IPS-20b (cell line): ENCODE data around the gene OR10P1.

Source experiments
- H3K27ac ChIP-seq: one replicate; pipeline ENCODE4 v1.5.1; 2013; ENCODE audit warnings: low read length
- H3K27me3 ChIP-seq: 2 replicates; pipeline ENCODE4 v1.6.1; 2013; ENCODE audit warnings: mild to moderate bottlenecking, low read length, inconsistent platforms; ENCODE audit not compliant: insufficient read depth
- H3K36me3 ChIP-seq: 2 replicates; pipeline ENCODE4 v1.6.1; 2013; ENCODE audit warnings: low read depth, mild to moderate bottlenecking, inconsistent platforms, low read length, moderate library complexity; ENCODE audit not compliant: insufficient read depth
- H3K4me1 ChIP-seq: 2 replicates; pipeline ENCODE4 v1.6.1; 2013; ENCODE audit warnings: mild to moderate bottlenecking, control low read depth, inconsistent platforms, low read length, moderate library complexity; ENCODE audit not compliant: insufficient read depth
- H3K4me3 ChIP-seq: 2 replicates; pipeline ENCODE4 v1.5.1; 2013; ENCODE audit warnings: mild to moderate bottlenecking, low read length, inconsistent platforms
- H3K9ac ChIP-seq: 2 replicates; pipeline ENCODE4 v1.6.1; 2013; ENCODE audit warnings: low read depth, mild to moderate bottlenecking, inconsistent platforms, low read length, moderate library complexity
- H3K9me3 ChIP-seq: 2 replicates; pipeline ENCODE4 v1.6.1; 2013; ENCODE audit warnings: mild to moderate bottlenecking, low read depth, low read length, inconsistent platforms; ENCODE audit not compliant: insufficient read depth

Gene OR10P1

GRCh38 chr12:55653031-55653430 lies 16.3 kb downstream of the OR10P1 start:
- no peak overlapping the region for H3K9ac ChIP-seq
- H3K27me3 ChIP-seq, result peaks cover 11% of the 10 kb centered on the region; the same call in 1 of the 2 replicates
- no peak overlapping the region for H3K4me3 ChIP-seq
- no peaks in the 10 kb centered on the region for H3K4me1 ChIP-seq
- H3K9me3 ChIP-seq, result peaks cover 11% of the 10 kb centered on the region
- H3K27ac ChIP-seq, result no peak overlapping the region
- no peaks in the 10 kb centered on the region for H3K36me3 ChIP-seq

GRCh38 chr12:55654511-55655214 lies 18.0 kb downstream of the OR10P1 start:
- Histone ChIP-seq H3K9me3 (peaks cover 5% of the 10 kb centered on the region; the same call in 1 of the 2 replicates), H3K27ac (no peak overlapping the region), H3K27me3 (peaks cover 11% of the 10 kb centered on the region; the same call in 1 of the 2 replicates), H3K4me3 (no peak overlapping the region), H3K4me1 (no peaks in the 10 kb centered on the region), H3K9ac (no peak overlapping the region), H3K36me3 (no peaks in the 10 kb centered on the region)

- H3K27me3 ChIP-seq, result peaks cover 11% of the 10 kb centered on the region; the same call in 1 of the 2 replicates
- H3K27ac ChIP-seq, result no peak overlapping the region
- H3K4me3 ChIP-seq, result no peak overlapping the region
- H3K9me3 ChIP-seq, result no peaks in the 10 kb centered on the region
- H3K9ac ChIP-seq, result no peak overlapping the region
- H3K4me1 ChIP-seq, result no peaks in the 10 kb centered on the region
- H3K36me3 ChIP-seq, result no peaks in the 10 kb centered on the region
These were observed 20.5 kb downstream of the OR10P1 start for GRCh38 chr12:55657212-55657611.

GRCh38 chr12:55658212-55658611 lies 21.5 kb downstream of the OR10P1 start:
- no peak overlapping the region for H3K27ac ChIP-seq
- no peaks in the 10 kb centered on the region for H3K9me3 ChIP-seq
- H3K27me3 ChIP-seq, result peaks cover 11% of the 10 kb centered on the region; the same call in 1 of the 2 replicates
- no peak overlapping the region for H3K9ac ChIP-seq
- no peak overlapping the region for H3K4me3 ChIP-seq
- no peaks in the 10 kb centered on the region for H3K36me3 ChIP-seq
- no peaks in the 10 kb centered on the region for H3K4me1 ChIP-seq

GRCh38 chr12:55658635-55659391 lies 22.1 kb downstream of the OR10P1 start:
- no peak overlapping the region for H3K27ac ChIP-seq
- H3K9ac ChIP-seq, result no peak overlapping the region
- H3K4me1 ChIP-seq, result no peaks in the 10 kb centered on the region
- H3K9me3 ChIP-seq, result no peaks in the 10 kb centered on the region
- H3K36me3 ChIP-seq, result no peaks in the 10 kb centered on the region
- H3K4me3 ChIP-seq, result no peak overlapping the region
- H3K27me3 ChIP-seq, result peaks cover 11% of the 10 kb centered on the region; the same call in 1 of the 2 replicates

- no peaks in the 10 kb centered on the region for H3K4me1 ChIP-seq
- H3K9ac ChIP-seq, result no peak overlapping the region
- no peak overlapping the region for H3K4me3 ChIP-seq
- no peaks in the 10 kb centered on the region for H3K36me3 ChIP-seq
- H3K27me3 ChIP-seq, result peaks cover 11% of the 10 kb centered on the region; the same call in 1 of the 2 replicates
- H3K27ac ChIP-seq, result no peak overlapping the region
- H3K9me3 ChIP-seq, result no peaks in the 10 kb centered on the region
These were observed 23.0 kb downstream of the OR10P1 start for GRCh38 chr12:55659486-55660385.

- no peak overlapping the region for H3K9ac ChIP-seq
- no peaks in the 10 kb centered on the region for H3K36me3 ChIP-seq
- no peaks in the 10 kb centered on the region for H3K9me3 ChIP-seq
- H3K27ac ChIP-seq, result no peak overlapping the region
- H3K4me3 ChIP-seq, result no peak overlapping the region
- no peaks in the 10 kb centered on the region for H3K4me1 ChIP-seq
- H3K27me3 ChIP-seq, result no peaks in the 10 kb centered on the region
These were observed 26.7 kb downstream of the OR10P1 start for GRCh38 chr12:55663391-55663790.

GRCh38 chr12:55664826-55665225 lies 28.1 kb downstream of the OR10P1 start:
- H3K4me3 ChIP-seq, result no peak overlapping the region
- no peak overlapping the region for H3K27ac ChIP-seq
- H3K9me3 ChIP-seq, result no peaks in the 10 kb centered on the region
- H3K36me3 ChIP-seq, result no peaks in the 10 kb centered on the region
- H3K4me1 ChIP-seq, result no peaks in the 10 kb centered on the region
- no peak overlapping the region for H3K9ac ChIP-seq
- H3K27me3 ChIP-seq, result no peaks in the 10 kb centered on the region

GRCh38 chr12:55666508-55666907 lies 29.8 kb downstream of the OR10P1 start:
- Histone ChIP-seq H3K9me3 (no peaks in the 10 kb centered on the region), H3K27ac (no peak overlapping the region), H3K36me3 (no peaks in the 10 kb centered on the region), H3K27me3 (no peaks in the 10 kb centered on the region), H3K4me3 (no peak overlapping the region), H3K4me1 (no peaks in the 10 kb centered on the region), H3K9ac (no peak overlapping the region)

- no peak overlapping the region for H3K27ac ChIP-seq
- no peaks in the 10 kb centered on the region for H3K27me3 ChIP-seq
- H3K4me1 ChIP-seq, result no peaks in the 10 kb centered on the region
- H3K4me3 ChIP-seq, result no peak overlapping the region
- H3K36me3 ChIP-seq, result no peaks in the 10 kb centered on the region
- H3K9ac ChIP-seq, result no peak overlapping the region
- H3K9me3 ChIP-seq, result no peaks in the 10 kb centered on the region
These were observed 33.6 kb downstream of the OR10P1 start for GRCh38 chr12:55670276-55670675.

- no peaks in the 10 kb centered on the region for H3K36me3 ChIP-seq
- no peaks in the 10 kb centered on the region for H3K4me1 ChIP-seq
- peaks cover 6% of the 10 kb centered on the region; the same call in 1 of the 2 replicates for H3K27me3 ChIP-seq
- no peaks in the 10 kb centered on the region for H3K9me3 ChIP-seq
- no peak overlapping the region for H3K27ac ChIP-seq
- H3K9ac ChIP-seq, result no peak overlapping the region
- no peak overlapping the region for H3K4me3 ChIP-seq
These were observed 35.1 kb downstream of the OR10P1 start for GRCh38 chr12:55671746-55672145.
